Measurements from ENCODE around the gene FAT2. TPM values are rescaled to one million over a fixed set of nuclear protein-coding genes. Genes with fewer than 3 reads are reported as not detected.

Gene FAT2
- total RNA-seq, 1 experiment from 2014 or later: not detected

GRCh38 chr5:151600069-151600665 lies 9.0 kb upstream of the FAT2 start:
- POLR2A ChIA-PET (ENCODE audit: low non-redundant PET): no interaction called here

GRCh38 chr5:151598984-151599383 lies 7.9 kb upstream of the FAT2 start:
- TF ChIP-seq EZH2 (IDR thresholded peaks at IDR 0.05; ENCODE audit: borderline replicate concordance, low read depth, low read length, poor library complexity, severe bottlenecking) (no peak), CTCF (conservative IDR thresholded peaks at IDR 0.05; ENCODE audit: low read depth, low read length) (no peak)
- CTCF ChIA-PET: no interaction called here
- no peak for DNase-seq (ENCODE audit: low spot score)
- Histone ChIP-seq H3K9me3 (ENCODE audit: low read depth, low read length, poor library complexity, severe bottlenecking) (no peaks in the 10 kb centered on the region), H3K27ac (ENCODE audit: low read depth, low read length, poor library complexity, severe bottlenecking) (no peak overlapping the region), H3K4me1 (ENCODE audit: insufficient read depth, low read length, poor library complexity, severe bottlenecking) (no peaks in the 10 kb centered on the region), H3K4me3 (ENCODE audit: low read depth, low read length, poor library complexity, severe bottlenecking) (no peak overlapping the region), H3K36me3 (ENCODE audit: insufficient read depth, low read length, poor library complexity, severe bottlenecking) (no peaks in the 10 kb centered on the region), H3K27me3 (replicated peaks; ENCODE audit: insufficient read depth, low read depth, low read length, poor library complexity) (peaks cover 13% of the 10 kb centered on the region)
- POLR2A ChIA-PET (ENCODE audit: low non-redundant PET): no interaction called here
- no TSS peak for BruUV-seq (replicated peaks)
- intact Hi-C loops (cut with micrococcal nuclease; ENCODE audit: unreplicated experiment): no loop called here

More at GRCh38 chr5:151600069-151600665, 9.0 kb upstream of the FAT2 start:
- CTCF ChIA-PET: no interaction called here
- Histone ChIP-seq H3K9me3 (ENCODE audit: low read depth, low read length, poor library complexity, severe bottlenecking) (no peaks in the 10 kb centered on the region), H3K4me3 (ENCODE audit: low read depth, low read length, poor library complexity, severe bottlenecking) (no peak overlapping the region), H3K27me3 (replicated peaks; ENCODE audit: insufficient read depth, low read depth, low read length, poor library complexity) (peaks cover 21% of the 10 kb centered on the region), H3K36me3 (ENCODE audit: insufficient read depth, low read length, poor library complexity, severe bottlenecking) (no peaks in the 10 kb centered on the region), H3K27ac (ENCODE audit: low read depth, low read length, poor library complexity, severe bottlenecking) (no peak overlapping the region), H3K4me1 (ENCODE audit: insufficient read depth, low read length, poor library complexity, severe bottlenecking) (no peaks in the 10 kb centered on the region)
- DNase-seq (ENCODE audit: low spot score): no peak
- no TSS peak for BruUV-seq (replicated peaks)
- intact Hi-C loops (cut with micrococcal nuclease; ENCODE audit: unreplicated experiment): no loop called here
- TF ChIP-seq EZH2 (IDR thresholded peaks at IDR 0.05; ENCODE audit: borderline replicate concordance, low read depth, low read length, poor library complexity, severe bottlenecking): no peak
- TF ChIP-seq CTCF (conservative IDR thresholded peaks at IDR 0.05; ENCODE audit: low read depth, low read length): no peak

- ChIA-PET CTCF (no interaction called here), POLR2A (ENCODE audit: low non-redundant PET) (no interaction called here)
- Histone ChIP-seq H3K9me3 (ENCODE audit: low read depth, low read length, poor library complexity, severe bottlenecking) (no peaks in the 10 kb centered on the region), H3K27me3 (replicated peaks; ENCODE audit: insufficient read depth, low read depth, low read length, poor library complexity) (peaks cover 8% of the 10 kb centered on the region), H3K36me3 (ENCODE audit: insufficient read depth, low read length, poor library complexity, severe bottlenecking) (no peaks in the 10 kb centered on the region), H3K4me1 (ENCODE audit: insufficient read depth, low read length, poor library complexity, severe bottlenecking) (no peaks in the 10 kb centered on the region), H3K4me3 (ENCODE audit: low read depth, low read length, poor library complexity, severe bottlenecking) (no peak overlapping the region), H3K27ac (ENCODE audit: low read depth, low read length, poor library complexity, severe bottlenecking) (no peak overlapping the region)
- BruUV-seq (replicated peaks): no TSS peak
- intact Hi-C loops (cut with micrococcal nuclease; ENCODE audit: unreplicated experiment): no loop called here
- TF ChIP-seq CTCF (conservative IDR thresholded peaks at IDR 0.05; ENCODE audit: low read depth, low read length) (no peak), EZH2 (IDR thresholded peaks at IDR 0.05; ENCODE audit: borderline replicate concordance, low read depth, low read length, poor library complexity, severe bottlenecking) (no peak)
- no peak for DNase-seq (ENCODE audit: low spot score)
Measured at GRCh38 chr5:151598549-151598948, 7.4 kb upstream of the FAT2 start.
